ENCODE data around the gene SHANK1. TPM values are rescaled to one million over a fixed set of nuclear protein-coding genes. Genes with fewer than 3 reads are reported as not detected.
"Not testable (repeated sequence)": the region's sequence is repeated elsewhere in the genome, so short reads cannot be mapped to it uniquely, and the experiment has no call there.

Gene SHANK1
- 17.2 TPM for polyA plus RNA-seq (2013, experiment 1 of 4)
- 14.0 TPM for polyA plus RNA-seq (2013, experiment 2 of 4)
- 10.1 TPM for polyA plus RNA-seq (2013, experiment 3 of 4)
- polyA plus RNA-seq (2013, experiment 4 of 4) = 5.9 TPM

DNA sequence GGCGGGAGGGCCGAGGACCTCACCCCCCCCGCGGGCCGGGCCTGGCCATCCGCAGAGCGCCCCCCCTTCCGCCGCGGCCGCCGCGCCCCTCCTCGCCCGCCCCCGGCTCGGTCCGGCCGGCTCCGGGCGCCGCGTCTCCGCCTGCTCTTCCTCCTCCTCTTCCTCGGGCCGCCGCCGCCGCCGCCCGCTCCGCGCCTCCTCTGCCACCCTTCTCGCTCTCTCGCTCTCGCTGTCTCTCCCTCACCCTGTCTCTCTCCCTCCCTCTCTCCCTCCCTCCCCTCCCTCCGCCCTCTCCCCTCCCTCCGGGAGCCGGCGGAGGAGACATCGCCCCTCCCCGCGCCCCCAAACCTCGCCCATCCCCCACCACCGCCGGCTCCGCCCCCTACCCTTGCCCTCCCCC, at the start of gene SHANK1:
Gene SHANK1 (minus strand): TSS at position 237 of the 400 bp plus-strand sequence. CDS start 2,883 bp downstream, outside the sequence.
- Histone ChIP-seq H3K36me3 (ENCODE audit: control insufficient read depth, insufficient read depth, low read length) (no peaks in the 10 kb centered on the region), H3K4me1 (ENCODE audit: control insufficient read depth, insufficient read depth, low read length) (peaks cover 17% of the 10 kb centered on the region), H3K27ac (ENCODE audit: insufficient read depth, low read depth, low read length, poor library complexity, severe bottlenecking) (no peak within 1 kb of the TSS), H3K27me3 (ENCODE audit: control insufficient read depth, insufficient read depth, low read length, poor library complexity, severe bottlenecking) (peaks cover 18% of the 10 kb centered on the region), H3K9me3 (ENCODE audit: control insufficient read depth, low read length) (no peaks in the 10 kb centered on the region), H3K4me3 (ENCODE audit: insufficient read depth, low read depth, low read length) (peak within 1 kb of the TSS; percentile 57)
- WGBS, 2 experiments = 35 to 40% methylated on average over 40 to 44 of the region's 47 CpGs

DNA sequence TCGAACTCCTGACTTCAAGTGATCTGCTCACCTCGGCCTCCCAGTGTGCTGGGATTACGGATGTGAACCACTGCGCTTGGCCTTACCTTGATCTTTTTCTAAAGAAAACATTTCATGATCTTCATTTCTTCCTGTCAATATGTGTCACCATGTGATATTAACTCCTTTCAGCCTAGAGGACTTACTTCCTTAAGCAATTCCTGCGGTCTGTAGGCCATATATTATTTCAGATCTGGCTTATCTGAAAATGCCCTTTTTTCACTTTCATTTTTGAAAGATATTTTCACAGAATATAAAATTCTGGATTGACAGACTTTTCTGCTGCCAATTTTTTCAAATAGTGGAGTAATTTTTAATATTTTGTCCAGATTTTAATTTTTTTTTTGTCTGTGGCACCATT, 48.7 kb upstream of the SHANK1 start:
- no peaks in the 10 kb centered on the region for H3K4me1 ChIP-seq (ENCODE audit: control insufficient read depth, insufficient read depth, low read length)
- H3K4me3 ChIP-seq (ENCODE audit: insufficient read depth, low read depth, low read length) = no peak overlapping the region
- no peaks in the 10 kb centered on the region for H3K27me3 ChIP-seq (ENCODE audit: control insufficient read depth, insufficient read depth, low read length, poor library complexity, severe bottlenecking)
- no peak overlapping the region for H3K27ac ChIP-seq (ENCODE audit: insufficient read depth, low read depth, low read length, poor library complexity, severe bottlenecking)
- H3K36me3 ChIP-seq (ENCODE audit: control insufficient read depth, insufficient read depth, low read length) = no peaks in the 10 kb centered on the region
- H3K9me3 ChIP-seq (ENCODE audit: control insufficient read depth, low read length) = no peaks in the 10 kb centered on the region
- WGBS, 2 experiments = 92% methylated on average over 5 of the region's 5 CpGs

DNA sequence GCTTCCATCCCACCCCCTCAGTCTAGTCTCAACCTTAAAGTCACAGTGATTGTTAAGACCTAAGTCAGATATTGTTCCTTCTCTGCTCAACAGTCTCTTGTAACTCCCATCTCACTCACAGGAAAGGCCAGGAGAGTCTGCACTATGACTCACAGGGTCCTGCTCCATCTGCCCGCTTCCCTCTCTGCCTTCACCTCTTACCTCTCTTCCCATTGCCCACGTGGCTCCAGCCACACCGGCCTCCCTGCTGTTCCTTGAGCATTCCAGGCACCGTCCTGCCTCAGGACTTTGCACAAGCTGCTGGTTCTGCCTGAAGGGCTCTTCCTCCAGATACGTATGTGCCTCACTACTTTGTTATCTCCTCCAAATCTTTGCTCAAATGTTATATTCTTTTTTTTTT, 47.7 kb upstream of the SHANK1 start:
- 51 to 53% methylated on average over 5 of the region's 5 CpGs for WGBS, 2 experiments
- not testable (repeated sequence) for H3K4me3 ChIP-seq (ENCODE audit: insufficient read depth, low read depth, low read length); H3K36me3 ChIP-seq (ENCODE audit: control insufficient read depth, insufficient read depth, low read length); H3K27ac ChIP-seq (ENCODE audit: insufficient read depth, low read depth, low read length, poor library complexity, severe bottlenecking); H3K4me1 ChIP-seq (ENCODE audit: control insufficient read depth, insufficient read depth, low read length); H3K27me3 ChIP-seq (ENCODE audit: control insufficient read depth, insufficient read depth, low read length, poor library complexity, severe bottlenecking); H3K9me3 ChIP-seq (ENCODE audit: control insufficient read depth, low read length)

DNA sequence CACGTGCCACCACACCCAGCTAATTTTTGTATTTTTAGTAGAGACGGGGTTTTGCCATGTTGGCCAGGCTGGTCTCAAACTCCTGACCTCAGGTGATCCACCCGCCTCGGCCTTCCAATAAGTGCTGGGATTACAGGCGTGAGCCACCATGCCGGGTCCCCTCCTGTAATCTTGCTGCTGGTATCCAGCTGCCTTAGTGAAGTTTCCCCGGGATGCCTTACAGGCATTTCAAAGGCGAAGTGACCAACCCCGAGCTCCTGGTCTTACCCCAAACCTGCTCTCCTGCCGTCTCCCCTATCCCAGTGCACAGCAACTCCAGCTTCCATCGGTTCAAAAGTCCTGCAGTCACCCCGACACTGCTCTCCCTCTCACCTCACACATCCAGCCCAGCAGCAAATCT, 47.1 kb upstream of the SHANK1 start:
- not testable (repeated sequence) for H3K4me1 ChIP-seq (ENCODE audit: control insufficient read depth, insufficient read depth, low read length); H3K4me3 ChIP-seq (ENCODE audit: insufficient read depth, low read depth, low read length); H3K9me3 ChIP-seq (ENCODE audit: control insufficient read depth, low read length); H3K27ac ChIP-seq (ENCODE audit: insufficient read depth, low read depth, low read length, poor library complexity, severe bottlenecking); H3K27me3 ChIP-seq (ENCODE audit: control insufficient read depth, insufficient read depth, low read length, poor library complexity, severe bottlenecking); H3K36me3 ChIP-seq (ENCODE audit: control insufficient read depth, insufficient read depth, low read length)
- 81 to 83% methylated on average over 10 of the region's 12 CpGs for WGBS, 2 experiments

DNA sequence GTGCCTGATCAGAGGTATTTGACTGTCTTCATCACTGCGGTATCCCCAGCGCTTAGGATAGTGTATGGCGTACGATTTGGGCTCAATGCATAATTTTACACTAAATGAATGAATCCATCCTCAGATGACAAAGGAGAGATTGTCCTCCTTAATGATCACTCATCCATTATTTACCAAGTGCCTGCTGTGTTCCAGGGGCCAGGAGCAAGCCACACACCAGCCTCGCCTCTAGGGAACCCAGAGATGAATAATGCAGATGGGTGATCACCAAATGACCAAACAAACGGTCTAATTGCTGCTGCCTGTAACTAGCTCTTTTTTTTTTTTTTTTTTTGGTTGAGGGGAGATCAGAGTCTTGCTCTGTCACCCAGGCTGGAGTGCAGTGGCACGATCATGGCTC, 44.8 kb upstream of the SHANK1 start:
- Histone ChIP-seq H3K36me3 (ENCODE audit: control insufficient read depth, insufficient read depth, low read length) (no peaks in the 10 kb centered on the region), H3K27me3 (ENCODE audit: control insufficient read depth, insufficient read depth, low read length, poor library complexity, severe bottlenecking) (no peaks in the 10 kb centered on the region), H3K4me3 (ENCODE audit: insufficient read depth, low read depth, low read length) (no peak overlapping the region), H3K4me1 (ENCODE audit: control insufficient read depth, insufficient read depth, low read length) (no peaks in the 10 kb centered on the region), H3K9me3 (ENCODE audit: control insufficient read depth, low read length) (no peaks in the 10 kb centered on the region), H3K27ac (ENCODE audit: insufficient read depth, low read depth, low read length, poor library complexity, severe bottlenecking) (no peak overlapping the region)
- WGBS, 2 experiments = 85 to 88% methylated on average over 7 of the region's 7 CpGs

DNA sequence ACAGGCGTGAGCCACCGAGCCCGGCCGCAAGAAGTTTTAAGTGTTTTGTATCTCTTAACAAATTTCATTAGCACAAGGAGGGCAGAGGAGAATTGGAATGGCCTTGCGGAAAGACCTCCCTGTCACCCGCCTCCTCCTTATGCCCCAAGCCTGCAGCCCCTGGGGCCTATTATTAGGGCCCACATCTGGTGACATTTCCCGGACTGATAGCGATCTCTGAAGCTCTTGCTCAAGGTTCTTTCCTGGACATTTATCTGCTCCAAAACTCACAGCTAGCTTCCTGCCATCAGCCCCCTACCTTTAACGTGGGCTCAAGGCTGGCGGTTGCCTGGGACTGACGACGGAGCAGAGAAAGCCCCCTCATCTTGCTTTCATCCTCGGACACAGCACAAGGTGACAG, 43.9 kb upstream of the SHANK1 start:
- H3K36me3 ChIP-seq (ENCODE audit: control insufficient read depth, insufficient read depth, low read length); H3K27ac ChIP-seq (ENCODE audit: insufficient read depth, low read depth, low read length, poor library complexity, severe bottlenecking); H3K4me3 ChIP-seq (ENCODE audit: insufficient read depth, low read depth, low read length); H3K27me3 ChIP-seq (ENCODE audit: control insufficient read depth, insufficient read depth, low read length, poor library complexity, severe bottlenecking); H3K9me3 ChIP-seq (ENCODE audit: control insufficient read depth, low read length); H3K4me1 ChIP-seq (ENCODE audit: control insufficient read depth, insufficient read depth, low read length): not testable (repeated sequence)
- WGBS, 2 experiments = 88 to 89% methylated on average over 7 to 12 of the region's 13 CpGs

DNA sequence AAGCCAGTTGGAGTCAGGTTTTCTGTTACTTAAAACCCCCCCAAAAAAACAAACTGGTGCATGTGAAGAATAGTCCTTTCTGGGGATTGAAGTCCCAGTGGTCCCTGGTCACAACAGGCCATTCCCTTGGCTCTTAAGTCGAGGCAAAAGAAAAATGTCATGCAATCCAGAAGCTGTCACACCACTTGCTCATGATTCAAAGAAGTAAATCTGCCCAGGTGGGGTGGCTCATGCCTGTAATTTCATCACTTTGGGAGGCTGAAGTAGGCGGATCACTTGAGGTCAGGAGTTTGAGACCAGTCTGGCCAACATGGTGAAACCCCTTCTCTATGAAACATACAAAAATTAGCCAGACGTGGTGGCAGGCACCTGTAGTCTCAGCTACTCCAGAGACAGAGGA, 41.9 kb upstream of the SHANK1 start:
- 63 to 71% methylated on average over 3 of the region's 3 CpGs for WGBS, 2 experiments
- not testable (repeated sequence) for H3K27me3 ChIP-seq (ENCODE audit: control insufficient read depth, insufficient read depth, low read length, poor library complexity, severe bottlenecking); H3K27ac ChIP-seq (ENCODE audit: insufficient read depth, low read depth, low read length, poor library complexity, severe bottlenecking); H3K36me3 ChIP-seq (ENCODE audit: control insufficient read depth, insufficient read depth, low read length); H3K9me3 ChIP-seq (ENCODE audit: control insufficient read depth, low read length); H3K4me3 ChIP-seq (ENCODE audit: insufficient read depth, low read depth, low read length); H3K4me1 ChIP-seq (ENCODE audit: control insufficient read depth, insufficient read depth, low read length)

GRCh38 chr19:50759886-50760285, 40.3 kb upstream of the SHANK1 start:
- H3K4me1 ChIP-seq (ENCODE audit: control insufficient read depth, insufficient read depth, low read length) = no peaks in the 10 kb centered on the region
- H3K27ac ChIP-seq (ENCODE audit: insufficient read depth, low read depth, low read length, poor library complexity, severe bottlenecking) = no peak overlapping the region
- H3K4me3 ChIP-seq (ENCODE audit: insufficient read depth, low read depth, low read length) = no peak overlapping the region
- no peaks in the 10 kb centered on the region for H3K27me3 ChIP-seq (ENCODE audit: control insufficient read depth, insufficient read depth, low read length, poor library complexity, severe bottlenecking)
- H3K9me3 ChIP-seq (ENCODE audit: control insufficient read depth, low read length) = no peaks in the 10 kb centered on the region
- H3K36me3 ChIP-seq (ENCODE audit: control insufficient read depth, insufficient read depth, low read length) = no peaks in the 10 kb centered on the region
- 63 to 75% methylated on average over 4 of the region's 4 CpGs for WGBS, 2 experiments

- not testable (repeated sequence) for H3K9me3 ChIP-seq (ENCODE audit: control insufficient read depth, low read length); H3K27ac ChIP-seq (ENCODE audit: insufficient read depth, low read depth, low read length, poor library complexity, severe bottlenecking); H3K4me1 ChIP-seq (ENCODE audit: control insufficient read depth, insufficient read depth, low read length); H3K27me3 ChIP-seq (ENCODE audit: control insufficient read depth, insufficient read depth, low read length, poor library complexity, severe bottlenecking); H3K4me3 ChIP-seq (ENCODE audit: insufficient read depth, low read depth, low read length); H3K36me3 ChIP-seq (ENCODE audit: control insufficient read depth, insufficient read depth, low read length)
- 91 to 93% methylated on average over 11 of the region's 18 CpGs for WGBS, 2 experiments
Observed at GRCh38 chr19:50759076-50759475, 39.5 kb upstream of the SHANK1 start.

GRCh38 chr19:50757624-50758023, 38.0 kb upstream of the SHANK1 start:
- 86 to 95% methylated on average over 3 of the region's 3 CpGs for WGBS, 2 experiments
- H3K27ac ChIP-seq (ENCODE audit: insufficient read depth, low read depth, low read length, poor library complexity, severe bottlenecking); H3K4me3 ChIP-seq (ENCODE audit: insufficient read depth, low read depth, low read length); H3K4me1 ChIP-seq (ENCODE audit: control insufficient read depth, insufficient read depth, low read length); H3K36me3 ChIP-seq (ENCODE audit: control insufficient read depth, insufficient read depth, low read length); H3K9me3 ChIP-seq (ENCODE audit: control insufficient read depth, low read length); H3K27me3 ChIP-seq (ENCODE audit: control insufficient read depth, insufficient read depth, low read length, poor library complexity, severe bottlenecking): not testable (repeated sequence)

GRCh38 chr19:50756244-50756643, 36.6 kb upstream of the SHANK1 start:
- not testable (repeated sequence) for H3K27ac ChIP-seq (ENCODE audit: insufficient read depth, low read depth, low read length, poor library complexity, severe bottlenecking); H3K27me3 ChIP-seq (ENCODE audit: control insufficient read depth, insufficient read depth, low read length, poor library complexity, severe bottlenecking); H3K36me3 ChIP-seq (ENCODE audit: control insufficient read depth, insufficient read depth, low read length); H3K4me1 ChIP-seq (ENCODE audit: control insufficient read depth, insufficient read depth, low read length); H3K4me3 ChIP-seq (ENCODE audit: insufficient read depth, low read depth, low read length); H3K9me3 ChIP-seq (ENCODE audit: control insufficient read depth, low read length)
- WGBS, 2 experiments = 65 to 67% methylated on average over 8 of the region's 8 CpGs
